KG1 (cell line): Measurements from ENCODE around the gene PSMB5.
"Not testable (repeated sequence)": the region's sequence is repeated elsewhere in the genome, so short reads cannot be mapped to it uniquely, and the experiment has no call there.

ENCODE experiments used
- DNase-seq: peaks from one replicate; lab custom pipeline; 2025; lab: John Stamatoyannopoulos, UW

PSMB5 gene

GRCh38 chr14:23013749-23014054, 21.0 kb downstream of the PSMB5 start:
- not testable (repeated sequence) for DNase-seq

GRCh38 chr14:23013054-23013748, 21.5 kb downstream of the PSMB5 start:
- no peak for DNase-seq

GRCh38 chr14:23009939-23010726, 24.6 kb downstream of the PSMB5 start, which contains the start of gene C14orf93:
TSS of gene C14orf93 (minus strand) at chr14:23010143. CDS start at chr14:22999023, 11,120 bp downstream.
- peak; percentile 74 for DNase-seq

GRCh38 chr14:23009483-23009938, 25.2 kb downstream of the PSMB5 start:
- no peak for DNase-seq

- DNase-seq, result peak; percentile 16
Measured at GRCh38 chr14:23008831-23009230, 25.9 kb downstream of the PSMB5 start.

- DNase-seq, result peak; percentile 91
Measured at GRCh38 chr14:23006544-23007419, 27.9 kb downstream of the PSMB5 start.

- no peak for DNase-seq
Measured at GRCh38 chr14:23006188-23006534, 28.5 kb downstream of the PSMB5 start.

GRCh38 chr14:23005451-23006187, 29.1 kb downstream of the PSMB5 start:
- no peak for DNase-seq

- DNase-seq, result not testable (repeated sequence)
Measured at GRCh38 chr14:23004274-23004673, 30.4 kb downstream of the PSMB5 start.

GRCh38 chr14:23002592-23002991, 32.1 kb downstream of the PSMB5 start:
- DNase-seq, result no peak

GRCh38 chr14:23000860-23001259, 33.8 kb downstream of the PSMB5 start:
- no peak for DNase-seq

- no peak for DNase-seq
Measured at GRCh38 chr14:22998329-22999012, 36.2 kb downstream of the PSMB5 start.

- no peak for DNase-seq
Measured at GRCh38 chr14:22997676-22998323, 36.9 kb downstream of the PSMB5 start.

GRCh38 chr14:22996768-22997654, 37.7 kb downstream of the PSMB5 start:
- DNase-seq, result no peak

GRCh38 chr14:22995889-22996625, 38.6 kb downstream of the PSMB5 start:
- no peak for DNase-seq

GRCh38 chr14:22994762-22995275, 39.9 kb downstream of the PSMB5 start:
- DNase-seq, result no peak

- no peak for DNase-seq
Measured at GRCh38 chr14:22993517-22993916, 41.2 kb downstream of the PSMB5 start.

- no peak for DNase-seq
Measured at GRCh38 chr14:22991852-22992251, 42.8 kb downstream of the PSMB5 start.

GRCh38 chr14:22987291-22987690, 47.4 kb downstream of the PSMB5 start:
- DNase-seq, result no peak
